ENCODE measurements around the gene GNS. TPM values are rescaled to one million over a fixed set of nuclear protein-coding genes. Genes with fewer than 3 reads are reported as not detected.

GNS gene
- total RNA-seq, 4 donors from 2014 or later = 131 to 204 (median 172) TPM

DNA sequence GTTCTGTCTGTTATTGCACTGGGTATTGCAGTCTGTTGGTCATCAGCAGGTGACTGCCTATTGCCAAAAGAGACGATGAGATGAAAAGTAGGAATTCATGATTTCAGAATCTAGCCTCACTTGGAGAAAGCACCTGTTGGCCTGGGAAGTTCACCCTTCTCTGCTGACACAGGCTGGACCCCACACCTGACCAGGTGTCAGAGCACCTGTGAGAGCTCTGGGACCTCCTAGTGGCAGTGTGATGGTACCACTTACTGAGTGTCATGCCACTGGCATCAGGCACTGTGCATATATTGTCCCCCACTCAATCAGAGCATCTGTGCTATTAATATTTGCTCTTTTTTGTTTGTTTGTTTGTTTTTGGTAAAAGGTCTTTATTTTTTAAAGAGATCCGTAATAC, 81.0 kb downstream of the GNS start:
- DNase-seq (ENCODE audit: low spot score) (no peak), ATAC-seq (ENCODE audit: low FRiP score) (no peak)
- TF ChIP-seq, protein P1, sequence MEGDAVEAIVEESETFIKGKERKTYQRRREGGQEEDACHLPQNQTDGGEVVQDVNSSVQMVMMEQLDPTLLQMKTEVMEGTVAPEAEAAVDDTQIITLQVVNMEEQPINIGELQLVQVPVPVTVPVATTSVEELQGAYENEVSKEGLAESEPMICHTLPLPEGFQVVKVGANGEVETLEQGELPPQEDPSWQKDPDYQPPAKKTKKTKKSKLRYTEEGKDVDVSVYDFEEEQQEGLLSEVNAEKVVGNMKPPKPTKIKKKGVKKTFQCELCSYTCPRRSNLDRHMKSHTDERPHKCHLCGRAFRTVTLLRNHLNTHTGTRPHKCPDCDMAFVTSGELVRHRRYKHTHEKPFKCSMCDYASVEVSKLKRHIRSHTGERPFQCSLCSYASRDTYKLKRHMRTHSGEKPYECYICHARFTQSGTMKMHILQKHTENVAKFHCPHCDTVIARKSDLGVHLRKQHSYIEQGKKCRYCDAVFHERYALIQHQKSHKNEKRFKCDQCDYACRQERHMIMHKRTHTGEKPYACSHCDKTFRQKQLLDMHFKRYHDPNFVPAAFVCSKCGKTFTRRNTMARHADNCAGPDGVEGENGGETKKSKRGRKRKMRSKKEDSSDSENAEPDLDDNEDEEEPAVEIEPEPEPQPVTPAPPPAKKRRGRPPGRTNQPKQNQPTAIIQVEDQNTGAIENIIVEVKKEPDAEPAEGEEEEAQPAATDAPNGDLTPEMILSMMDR (IDR thresholded peaks at IDR 0.05) = no peak

DNA sequence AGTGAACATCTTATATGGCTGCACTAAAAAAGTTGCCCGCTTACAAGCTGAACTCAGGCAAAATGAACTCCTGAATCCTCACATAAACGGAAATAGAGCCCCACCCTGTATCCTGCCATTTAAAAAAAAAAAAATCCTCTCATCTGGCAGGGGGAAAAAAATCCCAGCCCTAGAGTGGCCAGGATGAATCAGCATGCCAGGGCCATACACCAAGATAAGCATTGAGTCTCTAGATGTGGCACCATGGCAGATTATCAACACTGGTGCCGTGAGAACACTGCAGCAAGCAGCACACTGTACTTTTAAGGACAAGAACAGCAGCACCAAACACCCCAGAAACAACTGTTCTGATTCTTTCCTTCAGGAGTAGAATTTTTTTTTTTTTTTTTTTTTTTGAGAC, 83.4 kb downstream of the GNS start:
- TF ChIP-seq, protein P1 (IDR thresholded peaks at IDR 0.05) = no peak
- DNase-seq (ENCODE audit: low spot score) (no peak), ATAC-seq (ENCODE audit: low FRiP score) (no peak)

GRCh38 chr12:64674367-64674922, 84.8 kb downstream of the GNS start:
- DNase-seq (ENCODE audit: low spot score) (no peak), ATAC-seq (ENCODE audit: low FRiP score) (no peak)
- TF ChIP-seq, protein P1 (IDR thresholded peaks at IDR 0.05) = no peak

DNA sequence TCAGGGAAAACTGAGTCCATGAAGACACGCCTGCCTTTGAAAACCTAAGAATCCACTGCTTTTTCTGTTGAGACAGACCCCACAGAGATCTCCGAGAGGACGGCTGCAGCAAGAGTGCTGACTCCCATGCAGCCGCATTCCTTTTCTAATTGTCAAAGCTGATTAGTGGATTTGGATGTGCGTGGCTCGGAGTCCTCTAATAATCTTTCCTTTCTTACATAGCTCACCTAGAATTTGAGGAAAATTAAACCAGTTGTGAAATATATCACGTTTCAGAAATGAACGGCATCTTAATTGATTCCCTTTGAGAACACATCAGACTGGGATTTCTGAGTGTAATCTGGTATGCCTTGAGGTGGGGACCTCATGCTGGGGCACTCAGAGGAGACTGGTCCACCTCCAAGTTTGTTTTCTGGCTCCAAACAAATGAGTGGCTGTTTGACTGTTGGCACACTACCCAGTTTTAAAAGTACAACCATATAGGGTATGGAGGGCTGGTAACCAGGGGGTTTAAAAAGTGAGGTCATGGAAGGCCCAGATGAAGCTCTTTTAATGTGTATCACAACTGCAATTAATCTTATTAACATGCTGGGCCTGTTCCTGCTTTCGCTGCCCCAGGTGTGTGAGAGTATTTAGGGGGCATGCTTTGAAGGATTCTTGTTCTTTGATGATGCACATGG, 85.6 kb downstream of the GNS start:
- ATAC-seq (ENCODE audit: low FRiP score) = no peak
- TF ChIP-seq, protein P1 (IDR thresholded peaks at IDR 0.05) = no peak
- no peak for DNase-seq (ENCODE audit: low spot score)

DNA sequence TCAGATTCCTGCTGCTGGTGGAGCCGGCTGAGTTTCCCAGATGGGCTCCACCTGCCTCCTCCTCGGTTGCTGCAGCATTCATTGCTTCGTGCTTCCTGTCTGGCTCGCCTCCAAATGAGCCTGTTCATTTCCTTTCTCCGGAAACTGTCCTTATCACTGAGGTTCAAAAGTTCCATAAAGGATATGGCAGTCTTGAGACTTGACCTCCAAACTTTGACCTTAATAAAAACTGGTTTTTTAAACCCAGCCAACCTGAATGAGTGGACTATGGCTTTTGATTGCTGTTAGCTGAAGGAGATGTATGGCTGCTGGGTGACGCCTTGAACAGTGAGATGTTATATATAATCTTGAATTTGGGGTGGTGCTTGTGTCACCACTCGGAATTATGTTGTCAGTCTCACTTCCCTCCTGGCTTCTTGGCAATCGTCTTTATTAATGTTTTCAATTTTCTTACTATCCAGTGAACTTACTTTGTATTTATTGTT, 86.2 kb downstream of the GNS start:
- TF ChIP-seq, protein P1 (IDR thresholded peaks at IDR 0.05) = no peak

GRCh38 chr12:64671681-64672080, 87.5 kb downstream of the GNS start:
- DNase-seq (ENCODE audit: low spot score) (no peak), ATAC-seq (ENCODE audit: low FRiP score) (no peak)
- TF ChIP-seq, protein P1 (IDR thresholded peaks at IDR 0.05) = no peak

More for the DNA sequence above, 86.2 kb downstream of the GNS start:
- DNase-seq (ENCODE audit: low spot score) (no peak), ATAC-seq (ENCODE audit: low FRiP score) (no peak)

Measured in omental fat pad (tissue), 4 donors.